ENCODE data around the gene MICA. TPM values are rescaled to one million over a fixed set of nuclear protein-coding genes. Genes with fewer than 3 reads are reported as not detected.
A peak's percentile ranks its signal among the peaks of the same experiment; 100 is the strongest.
"Not testable (repeated sequence)": the region's sequence is repeated elsewhere in the genome, so short reads cannot be mapped to it uniquely, and the experiment has no call there.

Gene MICA
- total RNA-seq, 4 donors from 2014 or later, result 9.1 to 31.7 (median 17.2) TPM

- TF ChIP-seq POLR2A (IDR thresholded peaks at IDR 0.05), result no peak
- no peak for TF ChIP-seq CTCF (IDR thresholded peaks at IDR 0.05)
- no peak for DNase-seq
- H3K9me3 ChIP-seq, result no peaks in the 10 kb centered on the region
- no peaks in the 10 kb centered on the region for H3K36me3 ChIP-seq
- no peaks in the 10 kb centered on the region for H3K27me3 ChIP-seq
- H3K4me1 ChIP-seq, result no peaks in the 10 kb centered on the region
- H3K4me3 ChIP-seq, result no peak overlapping the region
- H3K27ac ChIP-seq, result no peak overlapping the region
- intact Hi-C loops (cut with DNase I; ENCODE audit: low total_unique reads), result no loop called here
These were observed 49.5 kb downstream of the MICA start for GRCh38 chr6:31452859-31453258.

DNA sequence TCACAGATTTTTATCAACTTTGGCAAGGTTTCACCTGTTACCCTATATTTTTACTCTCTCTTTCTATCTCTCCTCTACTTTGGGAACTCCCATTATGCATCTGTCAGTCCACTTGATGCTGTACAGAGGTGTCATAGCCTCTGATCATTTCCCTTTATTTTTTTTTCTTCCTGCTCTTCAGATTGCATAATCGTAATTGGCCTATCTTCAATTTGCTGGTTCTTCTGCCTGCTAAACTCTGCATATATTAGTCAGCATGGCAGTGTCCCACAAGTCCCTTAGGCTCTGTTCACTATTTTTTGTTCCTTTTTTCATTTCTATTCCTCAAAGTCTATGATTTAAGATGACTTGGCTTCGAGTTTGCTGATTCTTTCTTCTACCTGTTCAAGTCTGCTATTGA is 49.9 kb downstream of the MICA start:
- Histone ChIP-seq H3K4me3 (no peak overlapping the region), H3K36me3 (no peaks in the 10 kb centered on the region), H3K9me3 (no peaks in the 10 kb centered on the region), H3K27ac (no peak overlapping the region), H3K4me1 (no peaks in the 10 kb centered on the region), H3K27me3 (no peaks in the 10 kb centered on the region)
- no peak for DNase-seq
- TF ChIP-seq CTCF (IDR thresholded peaks at IDR 0.05) (no peak), POLR2A (IDR thresholded peaks at IDR 0.05) (no peak)
- intact Hi-C loops (cut with DNase I; ENCODE audit: low total_unique reads), result no loop called here

GRCh38 chr6:31459864-31460263 is 56.5 kb downstream of the MICA start:
- DNase-seq; H3K36me3 ChIP-seq; H3K27me3 ChIP-seq; intact Hi-C loops (cut with DNase I; ENCODE audit: low total_unique reads); H3K27ac ChIP-seq; H3K4me3 ChIP-seq; H3K9me3 ChIP-seq; H3K4me1 ChIP-seq: not testable (repeated sequence)

DNA sequence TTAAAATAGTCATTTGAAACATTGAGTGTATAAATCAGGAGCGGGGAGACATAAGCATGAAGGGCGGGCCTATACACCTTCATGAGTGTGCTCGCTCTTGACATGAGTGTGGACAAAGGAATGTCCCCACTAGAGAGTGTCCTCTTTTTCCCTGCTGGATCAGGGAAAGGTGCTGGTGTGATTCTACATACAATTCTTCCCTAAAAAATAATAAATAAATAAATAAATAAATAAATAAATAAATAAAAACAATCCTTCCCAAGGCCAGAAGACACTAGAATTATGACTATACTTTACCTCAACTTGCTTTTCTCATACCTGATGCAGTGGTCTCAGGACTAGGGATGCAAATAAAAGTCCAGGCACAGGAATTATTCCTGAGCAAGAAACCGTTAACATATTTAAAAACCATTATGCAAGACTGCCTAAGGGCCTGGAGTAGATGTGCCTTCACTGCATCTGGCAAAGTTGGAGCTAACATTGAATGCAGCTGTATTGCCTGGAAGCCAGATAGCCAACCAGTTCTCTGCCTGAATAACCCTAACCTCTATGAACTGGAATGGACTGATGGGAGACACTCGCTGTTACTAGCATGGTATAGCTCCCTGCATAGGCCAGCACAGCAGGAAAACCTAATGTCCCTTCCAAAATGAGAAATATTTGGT is 57.1 kb downstream of the MICA start:
- H3K27me3 ChIP-seq, result no peaks in the 10 kb centered on the region
- no peak for TF ChIP-seq POLR2A (IDR thresholded peaks at IDR 0.05)
- TF ChIP-seq CTCF (IDR thresholded peaks at IDR 0.05), result no peak

GRCh38 chr6:31462026-31462963 is 58.9 kb downstream of the MICA start:
- intact Hi-C loops (cut with DNase I; ENCODE audit: low total_unique reads), result no loop called here
- TF ChIP-seq POLR2A (IDR thresholded peaks at IDR 0.05) (no peak), CTCF (IDR thresholded peaks at IDR 0.05) (no peak)
- H3K36me3 ChIP-seq, result no peaks in the 10 kb centered on the region
- peak overlapping the region; percentile 37 to 40 for H3K4me3 ChIP-seq
- no peaks in the 10 kb centered on the region for H3K9me3 ChIP-seq
- H3K4me1 ChIP-seq, result no peaks in the 10 kb centered on the region
- peak overlapping the region; percentile 76 to 88 for H3K27ac ChIP-seq
- no peaks in the 10 kb centered on the region for H3K27me3 ChIP-seq
- DNase-seq, result no peak

More for the DNA sequence above, 57.1 kb downstream of the MICA start:
- DNase-seq, result no peak
- H3K36me3 ChIP-seq, result no peaks in the 10 kb centered on the region
- H3K4me1 ChIP-seq, result no peaks in the 10 kb centered on the region
- no peak overlapping the region for H3K4me3 ChIP-seq
- H3K9me3 ChIP-seq, result no peaks in the 10 kb centered on the region
- H3K27ac ChIP-seq, result no peak overlapping the region
- intact Hi-C loops (cut with DNase I; ENCODE audit: low total_unique reads), result no loop called here
